CD4-positive, alpha-beta T cell treated with Interleukin-17A for 1 hour (primary cell): ENCODE results near the gene TBL1Y.

Experiments used
- DNase-seq: peaks from one replicate; pipeline ENCODE4 v3.0.0-alpha.2; 2020

TBL1Y gene

DNA sequence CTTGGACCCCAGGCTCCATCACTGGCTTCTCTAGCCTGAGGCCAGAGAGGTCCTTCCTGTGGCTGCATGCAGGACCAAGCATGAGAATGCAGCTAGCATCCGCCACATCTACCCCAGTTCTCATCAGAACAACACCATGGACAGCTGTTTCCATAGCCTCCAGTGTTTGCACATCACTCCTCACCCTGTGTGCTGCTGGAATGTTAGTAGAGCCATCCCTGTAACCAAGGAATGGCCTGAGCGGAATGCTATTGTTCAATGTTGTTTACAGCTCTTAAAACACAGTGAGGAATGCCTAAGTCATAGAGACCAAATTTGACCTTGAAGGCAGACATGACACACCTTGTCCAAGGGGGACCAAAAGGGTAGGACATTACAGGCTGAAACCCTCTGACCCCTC is 183.9 kb downstream of the TBL1Y start:
- DNase-seq = no peak

DNA sequence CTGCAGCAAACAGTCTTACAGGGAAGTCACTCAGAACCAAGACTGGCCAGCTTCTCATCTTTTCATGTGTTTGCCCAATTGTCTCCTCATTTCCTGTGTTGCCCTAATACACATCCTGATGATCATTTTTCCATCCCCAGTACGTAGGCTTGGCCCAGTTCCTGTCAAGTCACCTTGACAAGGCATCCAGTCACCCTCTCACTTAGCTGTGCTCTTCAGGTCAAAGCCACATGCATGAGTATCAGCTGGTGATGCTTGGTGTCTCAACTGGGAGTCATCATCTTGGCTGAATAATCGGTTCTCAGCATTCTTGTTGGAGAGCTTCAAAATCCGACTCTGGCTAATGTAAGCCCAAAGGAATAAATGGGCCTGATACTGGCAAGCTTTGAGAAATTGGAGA is 186.5 kb downstream of the TBL1Y start:
- no peak for DNase-seq

DNA sequence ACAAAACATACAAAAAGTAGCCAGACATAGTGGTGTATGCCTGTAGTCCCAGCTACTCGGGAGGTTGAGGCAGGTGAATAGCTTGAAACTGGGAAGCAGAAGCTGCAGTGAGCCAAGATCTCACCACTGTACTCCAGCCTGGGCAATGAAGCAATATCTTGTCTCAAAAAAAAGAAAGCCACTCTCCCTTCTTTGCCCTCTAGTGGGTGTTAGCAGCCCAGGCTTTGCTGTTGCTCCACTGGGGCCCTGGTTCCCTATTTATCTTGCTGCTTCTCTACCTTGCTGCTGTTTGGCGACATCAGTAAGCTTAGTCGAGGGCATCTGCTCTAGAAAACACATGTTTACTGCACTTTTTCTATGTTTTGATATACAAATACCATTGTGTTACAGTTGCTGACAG is 189.2 kb downstream of the TBL1Y start:
- peak; percentile 14 for DNase-seq

GRCh38 chrY:7102680-7103079 is 192.2 kb downstream of the TBL1Y start:
- no peak for DNase-seq

GRCh38 chrY:7107179-7107578 is 196.7 kb downstream of the TBL1Y start:
- no peak for DNase-seq

GRCh38 chrY:7110086-7110485 is 199.6 kb downstream of the TBL1Y start:
- DNase-seq = no peak

DNA sequence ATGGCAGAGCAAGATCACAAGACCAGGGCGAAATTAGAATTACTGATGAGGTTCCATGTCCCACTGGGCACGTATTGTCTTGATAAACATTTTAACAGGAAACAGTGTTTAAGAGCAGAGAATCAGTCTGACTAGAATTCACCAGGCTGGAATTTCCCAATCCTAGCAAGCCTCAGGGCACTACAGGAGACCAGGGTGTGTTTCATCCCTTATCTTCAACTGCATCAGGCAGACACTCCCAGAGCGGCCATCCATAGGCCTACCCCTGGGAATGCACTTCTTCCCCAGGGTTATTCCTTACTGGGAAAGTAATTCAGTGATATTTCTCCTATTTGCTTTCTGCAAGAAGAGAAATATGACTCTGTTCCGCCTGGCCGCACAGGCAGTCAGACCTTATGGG is 205.4 kb downstream of the TBL1Y start:
- no peak for DNase-seq

DNA sequence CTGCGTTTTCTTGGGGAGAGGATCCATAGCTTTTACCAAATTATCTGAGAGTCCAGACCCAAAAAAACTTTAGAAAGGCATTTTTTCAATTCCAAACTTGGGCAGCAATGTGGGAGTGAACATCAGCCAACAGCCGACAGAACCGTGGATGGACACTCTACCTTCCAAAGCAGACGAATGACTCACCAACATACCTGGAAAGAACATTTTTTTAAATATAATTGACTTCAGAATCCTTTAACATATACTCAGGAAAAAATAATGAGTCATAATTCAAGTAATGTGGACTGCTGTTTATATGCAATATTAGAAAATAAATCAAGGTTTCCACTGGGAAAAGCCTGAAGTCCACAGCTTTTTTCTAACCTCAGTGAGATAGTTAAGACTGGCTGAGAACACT is 211.7 kb downstream of the TBL1Y start:
- DNase-seq = no peak

DNA sequence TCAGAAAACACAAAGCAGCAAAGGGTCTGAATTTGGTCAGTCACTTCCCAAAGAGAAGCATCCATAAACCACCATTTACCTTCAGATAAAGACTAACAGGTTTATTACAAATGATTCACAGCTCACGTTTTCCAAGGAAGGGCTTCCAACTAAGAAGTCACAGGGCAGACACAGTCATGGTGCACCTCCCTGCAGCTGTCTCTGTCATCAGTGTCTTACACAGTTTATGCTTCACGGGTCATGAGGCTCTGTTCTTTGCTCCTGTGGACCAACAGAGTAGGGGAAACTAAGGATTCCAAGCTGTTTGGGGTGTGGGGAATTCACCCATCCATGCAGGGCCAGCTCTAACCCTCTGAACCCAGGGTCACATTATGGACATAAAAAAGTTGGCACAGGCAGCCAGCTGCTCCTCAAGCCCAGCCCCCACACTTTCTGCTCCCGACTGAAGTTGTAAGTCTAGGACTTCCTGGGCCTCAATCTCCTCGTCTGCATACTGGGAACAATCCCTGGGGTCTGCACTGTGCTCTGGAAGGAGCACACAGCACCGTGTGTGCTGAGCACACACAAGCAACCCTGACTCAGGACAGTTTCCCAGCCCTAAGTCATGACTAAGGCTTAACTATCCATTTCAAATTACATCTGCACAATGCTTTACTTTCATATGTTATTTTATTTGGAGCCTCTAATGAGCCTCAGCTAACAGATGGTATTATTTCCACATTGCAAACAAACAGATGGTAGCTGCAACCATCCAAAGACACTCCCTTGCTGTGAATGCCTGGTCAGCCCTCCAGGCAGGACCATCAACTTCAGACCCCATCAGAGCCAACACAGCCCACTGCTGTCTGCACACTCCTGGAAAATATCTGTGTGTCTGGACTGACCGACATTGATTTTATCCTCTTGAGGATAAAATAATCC is 214.9 kb downstream of the TBL1Y start:
- DNase-seq = no peak

DNA sequence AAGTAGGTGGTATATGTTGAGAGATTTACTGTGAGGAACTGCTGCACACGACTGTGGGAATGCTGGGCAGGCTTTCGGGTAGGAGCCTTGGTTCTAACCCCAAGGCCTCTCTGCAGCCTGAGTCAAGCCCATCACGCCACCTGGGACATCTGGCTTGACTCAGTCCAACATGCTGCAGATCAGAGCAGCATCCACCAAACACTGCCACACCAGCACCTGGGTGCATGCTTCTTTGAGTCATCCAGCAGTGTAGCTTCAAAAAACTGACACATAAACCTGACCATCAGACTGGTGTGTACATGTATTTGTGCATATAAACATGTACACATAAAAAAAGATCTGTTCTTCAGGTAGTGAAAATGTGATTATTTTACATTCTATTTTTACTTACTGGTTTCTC is 217.7 kb downstream of the TBL1Y start:
- DNase-seq = no peak
